Stimulated activated CD4-positive, alpha-beta T cell treated with anti-CD3 and anti-CD28 coated beads, Interleukin-15, amount 100 ng/mL, for 24 hours (primary cell): Measurements from ENCODE around the gene EXOC3L2.
"Not testable (repeated sequence)": the region's sequence is repeated elsewhere in the genome, so short reads cannot be mapped to it uniquely, and the experiment has no call there.

Experiments used
- DNase-seq: peaks from one replicate; pipeline ENCODE4 v3.0.0-alpha.2; 2020

EXOC3L2 gene

DNA sequence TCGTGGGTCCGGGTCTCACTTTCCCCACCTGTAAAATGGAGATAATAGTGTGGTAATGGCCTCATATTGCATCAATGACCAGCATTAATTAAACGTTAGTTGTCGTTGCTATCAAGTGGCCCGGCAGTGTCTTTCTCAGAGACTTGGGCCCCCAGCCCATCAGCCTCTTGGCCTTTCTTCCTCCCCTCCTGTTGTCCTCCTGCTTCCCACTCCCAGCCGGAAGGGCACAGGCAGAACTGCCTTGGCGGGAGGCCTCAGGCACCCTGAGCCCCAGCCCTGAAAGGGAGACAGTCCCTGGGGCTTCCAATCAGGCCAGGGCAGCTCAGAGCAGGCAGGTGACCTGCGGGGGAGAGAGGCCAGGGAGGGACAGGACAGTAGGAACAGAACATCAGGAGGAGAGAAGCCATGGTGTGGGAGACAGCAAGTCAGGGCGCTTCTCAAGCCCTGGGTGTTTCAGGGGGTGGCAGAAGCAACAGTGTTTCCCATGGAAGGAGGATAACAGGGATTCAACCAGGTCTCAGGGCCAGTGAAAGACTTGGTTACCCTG lies 10.5 kb upstream of the EXOC3L2 start:
- DNase-seq = no peak

DNA sequence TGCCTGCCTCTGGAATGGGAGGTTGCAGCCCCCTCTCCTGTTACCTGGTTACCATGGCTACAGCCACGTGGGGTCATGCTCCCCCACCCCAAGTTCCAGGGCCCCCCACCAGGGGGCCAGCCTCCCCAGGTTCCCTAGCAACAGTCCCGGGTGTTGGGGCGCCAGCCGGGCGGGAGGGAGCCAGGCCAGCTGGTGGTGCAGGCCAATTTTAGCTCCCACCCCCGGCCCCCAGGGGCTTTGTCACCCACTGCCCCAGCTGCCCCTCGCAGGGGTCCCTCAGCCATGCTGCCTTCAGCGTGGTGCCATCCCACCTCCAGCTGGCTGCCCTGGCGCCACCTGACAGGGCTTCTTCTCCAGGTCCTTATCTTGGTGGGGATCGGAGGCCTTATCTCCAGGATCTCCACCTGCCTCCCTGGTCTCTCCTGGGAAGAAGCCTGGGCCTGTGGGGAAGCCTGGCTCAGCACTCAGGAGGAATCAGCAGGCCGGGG lies 8.9 kb upstream of the EXOC3L2 start:
- no peak for DNase-seq

DNA sequence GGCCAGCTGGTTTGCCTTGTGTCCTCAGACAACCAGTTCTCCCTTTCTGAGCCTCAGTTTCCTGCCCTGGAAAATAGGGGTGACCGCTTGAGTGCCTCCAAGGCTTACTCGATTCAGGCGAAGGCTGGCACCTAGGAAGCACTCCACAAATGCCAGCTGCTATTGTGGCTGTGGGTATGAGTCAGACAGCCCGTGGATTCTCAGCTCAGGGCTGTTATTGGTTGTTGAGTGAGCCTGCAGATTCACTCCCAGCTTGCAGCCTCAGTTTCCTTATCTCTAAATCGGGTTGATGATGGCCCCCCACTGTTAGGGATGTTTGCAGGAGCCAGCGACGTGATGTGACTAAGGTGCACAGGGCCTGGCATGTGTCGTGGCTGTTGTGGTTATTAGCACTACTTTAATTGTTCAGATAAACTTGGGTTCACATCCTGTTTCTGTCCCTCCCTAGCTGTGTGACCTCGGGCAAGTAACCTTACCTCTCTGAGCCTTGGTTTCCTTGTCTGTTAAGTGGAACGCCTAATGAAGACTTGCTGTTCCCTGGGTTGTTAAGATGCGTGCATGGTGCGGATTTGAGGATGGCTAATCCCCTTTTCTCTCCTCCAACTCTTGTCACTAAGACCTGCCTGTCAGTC lies 8.3 kb upstream of the EXOC3L2 start:
- DNase-seq = peak; percentile 23

DNA sequence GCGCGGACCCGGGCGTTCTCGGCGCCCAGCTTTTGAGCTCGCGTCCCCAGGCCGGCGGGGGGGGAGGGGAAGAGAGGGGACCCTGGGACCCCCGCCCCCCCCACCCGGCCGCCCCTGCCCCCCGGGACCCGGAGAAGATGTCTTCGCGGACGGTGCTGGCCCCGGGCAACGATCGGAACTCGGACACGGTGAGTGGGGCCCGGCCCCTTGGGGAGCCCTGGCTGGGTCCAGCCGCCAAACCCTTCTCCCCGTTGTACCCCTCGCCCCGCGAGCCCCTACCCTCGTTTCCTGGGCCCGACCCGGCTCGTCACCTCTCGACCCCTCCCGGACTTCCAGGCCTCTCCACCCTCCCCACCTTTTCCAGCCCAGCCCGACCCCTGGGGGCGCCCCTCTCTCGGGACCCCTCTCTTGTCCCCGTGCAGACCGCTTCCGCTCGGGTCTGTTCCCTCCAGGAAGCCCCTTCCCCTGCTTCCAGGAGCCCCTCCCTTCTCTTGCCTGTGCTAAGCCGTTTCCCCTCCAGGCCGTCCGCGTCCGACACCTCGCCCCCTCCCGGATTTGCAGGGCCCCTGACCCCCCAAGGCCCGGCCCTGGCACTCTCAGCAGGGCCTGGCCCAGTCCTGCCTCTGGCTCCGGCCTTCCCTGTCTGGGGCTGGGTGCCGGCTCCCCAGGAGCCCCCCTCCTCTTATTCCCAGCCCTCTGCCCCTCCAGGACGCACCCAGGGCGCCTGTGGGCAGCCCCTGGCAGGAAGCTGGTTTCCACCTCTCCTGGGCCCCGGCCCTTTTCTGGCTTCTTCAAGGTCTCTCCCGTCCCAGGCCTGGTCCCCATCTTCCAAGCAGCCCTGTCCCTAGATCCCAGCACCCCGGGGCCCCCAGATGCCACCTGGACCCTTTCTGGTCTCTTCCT lies 6.5 kb upstream of the EXOC3L2 start:
- DNase-seq = peak; percentile 30

DNA sequence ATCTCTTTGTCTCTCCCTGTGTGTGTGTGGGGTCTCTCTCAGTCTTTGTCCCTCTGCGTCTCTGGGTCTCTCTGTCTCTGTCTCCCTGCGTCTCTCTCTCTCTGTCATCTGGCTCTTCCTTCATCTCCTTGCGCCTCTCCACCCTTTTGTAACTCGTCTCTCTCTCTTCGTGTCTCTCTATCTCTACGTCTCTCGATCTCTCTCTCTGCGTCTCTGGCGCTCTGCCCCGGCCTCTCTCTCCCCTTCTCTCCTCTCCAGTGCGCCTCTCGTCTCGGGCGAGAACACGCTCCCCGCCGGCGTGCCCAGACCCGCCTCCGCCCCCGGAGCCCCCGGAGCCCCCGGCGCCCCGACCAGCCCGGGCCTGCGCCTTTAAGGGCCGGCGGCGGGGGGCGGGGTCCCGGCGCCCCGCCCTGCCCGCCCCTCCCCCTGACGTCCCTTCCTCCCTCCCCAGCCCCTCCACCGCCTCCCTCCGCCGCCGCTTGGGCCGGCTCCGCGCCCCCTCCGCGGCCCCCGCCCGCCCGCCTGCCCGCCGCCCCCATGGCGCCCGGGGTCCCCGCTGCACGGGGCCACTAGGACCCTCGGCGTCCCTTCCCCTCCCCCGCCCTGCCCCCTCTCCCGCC lies 5.7 kb upstream of the EXOC3L2 start, which contains the start of gene MARK4:
MARK4 (plus strand) TSS at position 440 of the 620 bp plus-strand sequence. CDS start 318 bp downstream, outside the sequence.
- peak; percentile 66 for DNase-seq

DNA sequence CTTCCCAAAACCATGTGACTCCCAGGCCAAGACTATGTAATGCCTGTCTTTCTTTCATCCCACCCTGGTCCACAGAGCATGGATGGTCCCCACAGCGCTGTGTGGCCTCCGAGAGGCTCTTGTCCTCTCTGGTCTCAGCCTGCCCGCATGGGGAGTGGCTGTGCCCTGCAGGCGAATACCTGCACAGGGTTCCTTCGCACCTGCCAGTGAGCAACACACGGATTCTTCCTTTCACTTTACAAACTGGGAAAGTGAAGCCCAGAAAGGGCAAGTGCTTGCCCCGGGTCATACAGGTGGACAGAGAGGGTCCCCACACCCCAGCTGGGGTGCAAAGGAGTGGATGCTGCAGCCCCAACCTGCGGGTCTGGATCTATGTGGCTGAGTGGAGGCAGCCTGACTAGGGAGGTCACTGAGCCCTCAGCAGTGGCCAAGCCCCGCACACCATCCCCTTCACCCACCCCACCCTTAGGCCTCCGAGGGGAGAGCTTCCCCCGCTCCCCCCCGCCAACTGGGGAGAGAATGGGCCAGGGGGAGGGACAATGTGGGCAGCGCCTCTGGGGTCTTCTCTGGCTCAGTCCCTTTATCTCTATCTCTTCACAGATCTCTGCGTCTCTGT lies 5.1 kb upstream of the EXOC3L2 start:
- DNase-seq = no peak

DNA sequence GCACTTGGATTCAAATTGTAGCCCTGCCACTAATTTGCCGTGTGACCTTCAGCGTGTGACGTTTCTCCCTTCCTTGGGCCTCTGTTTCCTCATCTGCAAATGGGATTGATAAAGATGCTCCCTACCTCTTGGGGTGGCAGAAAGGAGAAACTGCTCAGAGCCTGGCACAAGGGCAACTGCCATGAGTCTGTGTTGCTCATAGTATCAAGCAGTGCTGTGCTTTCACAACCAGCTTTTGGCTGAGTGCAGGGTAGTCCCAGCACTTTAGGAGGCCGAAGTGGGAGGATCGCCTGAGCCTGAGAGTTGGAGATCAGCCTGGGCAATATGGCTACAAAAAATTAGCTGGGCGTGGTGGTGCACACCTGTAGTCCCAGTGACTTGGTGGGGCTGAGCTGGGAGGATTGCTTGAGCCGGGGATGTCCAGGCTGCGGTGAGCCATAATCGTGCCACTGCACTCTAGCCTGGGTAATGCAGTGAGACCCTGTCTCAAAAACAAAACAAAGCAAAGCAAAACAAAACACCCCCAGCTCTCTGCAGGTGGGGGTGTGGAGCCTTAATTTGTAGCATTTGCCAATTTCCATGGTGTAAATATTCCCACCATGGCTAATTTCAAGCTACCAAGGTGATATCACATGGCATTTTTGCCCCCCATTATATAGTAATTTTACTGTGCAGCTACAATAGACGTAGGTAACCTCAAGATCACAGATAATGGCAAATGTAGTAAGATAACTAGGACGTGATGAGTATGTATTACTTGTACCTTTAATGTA lies 4.2 kb upstream of the EXOC3L2 start:
- DNase-seq = no peak

DNA sequence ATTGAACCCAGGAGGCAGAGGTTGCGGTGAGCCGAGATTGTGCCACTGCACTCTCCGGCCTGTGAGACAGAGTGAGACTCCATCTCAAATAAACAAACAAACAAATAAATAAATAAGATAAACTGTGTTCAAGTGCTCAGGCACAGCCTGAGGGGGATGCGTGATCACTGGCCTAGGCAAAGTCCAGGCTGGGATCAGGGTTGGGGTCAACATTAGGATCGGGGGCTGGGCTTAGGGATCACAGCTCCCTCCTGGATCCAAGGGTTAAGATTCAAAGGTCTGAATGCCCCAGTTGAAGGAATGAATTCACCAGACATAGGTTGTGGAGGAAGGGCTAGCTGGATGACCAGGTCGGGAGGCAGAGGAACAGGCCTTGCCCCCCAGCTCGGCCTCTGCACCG lies 1.9 kb upstream of the EXOC3L2 start:
- no peak for DNase-seq

DNA sequence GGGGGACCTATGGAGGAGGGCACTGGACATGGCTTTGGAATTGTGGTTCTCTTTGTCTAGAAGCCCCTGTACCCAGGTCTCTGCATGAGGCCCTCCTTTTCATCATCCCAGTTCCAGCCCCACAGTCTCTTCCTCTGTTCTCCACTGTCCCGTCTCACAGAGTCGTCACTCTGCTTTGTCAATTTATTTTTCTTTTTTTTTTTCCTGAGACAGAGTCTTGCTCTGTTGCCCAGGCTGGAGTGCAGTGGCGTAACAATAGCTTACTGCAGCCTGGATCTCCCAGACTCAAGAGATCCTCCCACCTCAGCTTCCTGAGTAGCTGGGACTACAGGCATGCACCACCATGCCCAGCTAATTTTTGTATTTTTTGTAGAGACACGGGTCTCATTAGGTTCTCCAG lies 619 bp upstream of the EXOC3L2 start:
- DNase-seq = no peak

DNA sequence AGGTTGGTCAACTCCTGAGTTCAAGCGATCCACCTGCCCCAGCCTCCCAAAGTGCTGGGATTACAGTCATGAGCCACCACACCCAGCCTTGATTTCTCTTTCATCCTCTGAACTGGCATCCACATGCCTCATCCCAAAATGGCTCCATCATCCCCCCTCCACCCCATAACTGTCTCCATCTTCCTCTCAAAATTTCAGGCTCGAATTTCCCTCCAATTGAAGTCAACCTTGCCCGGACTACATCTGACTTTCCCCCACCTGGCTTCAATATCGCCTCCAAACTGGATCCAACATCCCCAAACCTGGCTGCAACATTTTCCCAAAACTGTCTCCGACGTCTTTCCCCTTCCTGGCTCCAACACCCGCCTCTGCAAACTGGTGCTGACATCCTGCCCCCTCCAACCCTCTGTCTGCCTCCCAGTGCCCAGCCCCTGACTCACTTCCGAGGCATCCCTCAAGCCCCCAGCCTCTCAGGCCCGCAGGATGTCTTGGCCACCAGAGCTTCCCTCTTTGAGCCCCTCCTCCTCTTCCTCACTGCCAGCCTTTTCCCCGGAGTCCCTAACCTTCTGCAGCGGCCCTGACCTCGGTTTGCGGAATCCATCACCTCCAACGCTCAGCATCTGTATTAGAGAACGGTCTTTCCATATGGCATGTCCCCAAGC lies 943 bp downstream of the EXOC3L2 start:
- DNase-seq = no peak

DNA sequence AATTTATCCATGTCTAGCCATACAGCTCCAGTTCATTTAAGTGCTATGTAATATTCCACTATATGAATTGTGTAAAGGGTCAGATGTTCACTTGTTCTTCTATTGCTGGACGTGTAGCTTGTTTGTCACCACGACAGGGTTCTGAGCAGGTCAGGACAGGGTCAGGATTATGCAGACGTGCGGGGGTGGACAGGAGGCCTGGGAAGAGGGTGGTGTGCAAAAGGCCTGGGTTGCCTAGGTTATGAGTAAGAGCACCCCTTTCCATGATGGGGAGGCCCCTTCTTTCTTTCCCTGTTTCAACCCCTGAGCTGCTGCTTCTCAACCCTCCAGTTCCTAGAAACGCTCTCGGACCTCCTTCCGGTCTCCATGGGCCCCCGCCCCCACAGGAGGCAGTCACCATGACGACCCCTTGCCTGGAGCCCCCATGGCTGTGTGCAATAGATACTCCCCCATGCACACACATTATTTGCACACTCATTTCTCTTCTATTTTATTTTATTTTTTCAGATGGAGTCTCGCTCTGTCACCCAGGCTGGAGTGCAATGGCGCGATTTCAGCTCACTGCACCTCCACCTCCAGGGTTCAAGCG lies 2.0 kb downstream of the EXOC3L2 start:
- no peak for DNase-seq

DNA sequence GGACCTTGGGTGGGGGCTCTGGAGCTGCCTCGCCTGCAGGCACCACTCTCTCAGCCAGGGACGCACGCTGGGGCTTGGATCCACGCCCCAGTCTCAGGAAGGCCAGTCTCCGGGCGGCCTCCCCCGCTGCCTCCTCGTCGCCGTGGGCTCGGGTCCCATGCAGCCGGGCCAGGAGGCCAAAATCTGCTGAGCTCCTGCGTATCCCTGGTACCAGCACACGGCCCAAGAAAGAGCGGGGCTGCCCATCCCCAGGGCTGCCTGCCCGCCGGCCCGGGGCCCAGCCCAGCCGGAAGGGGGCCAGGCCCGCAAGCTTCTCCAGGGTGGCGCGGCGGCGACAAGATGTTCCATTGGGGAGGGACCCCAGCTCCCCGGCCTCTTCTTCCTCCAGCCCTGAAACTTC lies 6.7 kb downstream of the EXOC3L2 start:
- DNase-seq = no peak

DNA sequence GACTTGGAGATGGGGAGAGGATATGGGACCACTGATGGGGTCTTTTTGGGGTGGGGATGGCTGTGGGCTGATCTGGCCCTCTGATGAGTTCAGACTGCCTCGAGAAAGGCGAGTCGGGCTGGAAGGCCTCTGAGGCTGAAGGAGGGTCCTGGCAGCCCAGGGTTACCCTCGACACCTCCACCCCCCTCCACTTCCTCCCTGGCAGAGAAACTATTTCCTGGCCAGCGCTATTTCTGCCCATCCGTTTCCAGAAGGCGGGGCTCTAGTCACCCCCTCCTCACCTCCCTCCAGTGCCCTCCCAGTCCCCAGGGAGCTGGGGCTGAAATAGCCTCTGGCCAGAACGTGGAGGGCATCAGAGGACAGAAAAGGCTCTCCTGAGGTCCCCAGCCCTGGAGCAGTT lies 9.7 kb downstream of the EXOC3L2 start:
- no peak for DNase-seq

DNA sequence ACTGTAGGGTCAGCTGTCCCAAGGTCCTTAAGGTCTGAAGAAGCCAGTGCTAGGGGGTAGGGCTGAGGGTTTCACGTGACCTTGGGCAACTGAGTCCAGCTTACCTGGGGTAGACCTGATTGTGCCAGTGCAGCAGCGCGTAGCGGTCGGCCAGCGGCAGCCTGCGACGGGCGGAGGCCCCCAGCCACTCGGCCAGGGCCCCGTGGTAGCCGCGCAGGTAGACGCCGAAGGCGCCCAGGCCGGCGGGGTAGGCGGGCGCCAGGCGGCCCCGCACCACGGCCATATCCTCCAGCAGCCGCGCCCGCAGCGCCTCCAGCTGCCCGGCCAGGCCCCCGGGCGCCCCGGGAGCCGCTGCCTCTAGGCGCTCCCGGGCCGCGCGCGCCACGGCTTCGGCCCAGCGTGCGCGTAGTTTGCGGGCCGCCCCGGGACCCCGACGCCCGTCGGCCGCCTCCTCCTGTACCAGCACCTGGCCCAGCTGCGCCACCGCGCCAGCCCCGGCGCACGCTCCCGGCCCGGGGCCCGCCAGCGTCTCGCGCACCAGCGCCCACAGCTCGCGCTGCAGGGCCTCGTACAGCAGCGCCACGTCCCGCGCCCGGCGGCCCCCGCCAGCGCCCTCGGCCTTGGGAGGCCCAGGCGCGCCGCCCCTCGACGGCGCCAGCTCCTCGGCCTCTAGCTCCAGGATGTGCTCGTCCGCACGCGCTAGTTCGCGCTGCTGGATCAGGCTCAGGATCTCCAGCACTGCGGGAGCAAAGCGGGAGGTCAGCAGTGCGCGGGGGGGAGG lies 10.9 kb downstream of the EXOC3L2 start:
- DNase-seq = no peak

DNA sequence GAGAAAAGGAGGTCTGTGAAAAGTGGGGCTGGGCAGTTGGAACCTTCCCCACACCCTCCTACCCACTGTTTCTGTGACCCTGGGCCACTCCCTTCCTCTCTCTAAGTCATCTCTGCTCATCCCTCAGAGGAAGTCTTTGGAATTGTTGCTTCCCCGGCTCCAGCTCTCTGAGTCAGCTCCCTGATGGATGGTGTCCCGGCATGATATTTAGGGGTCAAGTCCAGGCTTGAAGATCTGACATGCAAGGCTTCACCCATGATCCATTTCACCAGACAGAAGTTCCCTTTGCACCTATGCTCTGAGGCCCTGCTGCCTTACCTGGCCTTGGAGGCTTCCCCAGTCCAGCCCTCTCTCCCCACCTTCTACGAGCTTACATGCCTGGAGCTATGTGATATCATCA lies 13.3 kb downstream of the EXOC3L2 start:
- no peak for DNase-seq

DNA sequence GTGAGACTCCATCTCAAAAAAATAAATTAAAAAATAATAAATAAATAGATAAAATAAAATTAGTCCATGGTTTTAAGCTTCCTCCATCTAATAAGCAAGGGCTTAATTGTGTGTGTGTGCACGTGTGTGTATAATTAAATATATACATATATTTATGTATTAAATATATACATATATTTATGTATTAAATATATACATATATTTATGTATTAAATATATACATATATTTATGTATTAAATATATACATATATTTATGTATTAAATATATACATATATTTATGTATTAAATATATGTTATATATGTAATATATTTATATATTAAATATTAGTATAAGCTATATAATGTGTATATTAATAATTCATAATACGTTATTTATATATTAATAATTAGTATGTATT lies 16.2 kb downstream of the EXOC3L2 start:
- DNase-seq = not testable (repeated sequence)

DNA sequence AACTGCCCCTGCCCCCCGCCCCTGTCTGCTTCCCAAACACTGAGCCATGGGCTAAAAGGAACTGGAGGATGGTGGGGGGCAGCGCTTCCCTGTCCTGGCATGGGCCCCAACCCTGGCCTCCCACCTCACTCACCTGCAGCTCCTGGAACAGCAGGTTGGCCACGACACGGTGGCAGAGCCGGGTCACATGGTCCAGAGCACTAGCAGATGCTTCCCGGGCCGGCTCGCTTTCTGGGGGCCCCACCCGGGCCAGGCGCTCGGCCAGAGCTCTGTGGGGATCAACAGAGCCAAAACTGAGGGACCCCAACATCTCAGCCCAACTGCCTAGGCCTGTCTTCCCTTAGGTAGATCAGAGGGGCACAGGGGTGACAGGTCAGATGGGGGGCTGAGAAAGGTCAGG lies 20.6 kb downstream of the EXOC3L2 start:
- DNase-seq = no peak

DNA sequence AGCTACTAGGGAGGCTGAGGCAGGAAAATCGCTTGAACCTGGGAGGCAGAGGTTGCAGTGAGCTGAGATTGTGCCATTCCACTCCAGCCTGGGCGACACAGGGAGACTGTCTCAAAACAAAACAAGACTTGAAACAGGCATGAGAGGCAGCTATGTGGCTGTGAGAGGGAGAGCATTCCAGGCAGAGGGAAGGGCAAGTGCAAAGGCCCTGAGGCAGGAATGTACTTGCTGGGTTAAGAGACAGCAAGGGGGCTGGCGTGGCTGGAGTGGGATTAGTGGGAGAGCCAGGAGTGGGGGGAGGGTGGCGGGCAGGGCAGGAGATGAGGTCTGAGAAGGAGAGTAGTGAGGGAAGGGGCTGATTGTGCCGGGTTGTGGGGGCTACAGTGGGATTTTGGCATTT lies 21.3 kb downstream of the EXOC3L2 start:
- DNase-seq = no peak

DNA sequence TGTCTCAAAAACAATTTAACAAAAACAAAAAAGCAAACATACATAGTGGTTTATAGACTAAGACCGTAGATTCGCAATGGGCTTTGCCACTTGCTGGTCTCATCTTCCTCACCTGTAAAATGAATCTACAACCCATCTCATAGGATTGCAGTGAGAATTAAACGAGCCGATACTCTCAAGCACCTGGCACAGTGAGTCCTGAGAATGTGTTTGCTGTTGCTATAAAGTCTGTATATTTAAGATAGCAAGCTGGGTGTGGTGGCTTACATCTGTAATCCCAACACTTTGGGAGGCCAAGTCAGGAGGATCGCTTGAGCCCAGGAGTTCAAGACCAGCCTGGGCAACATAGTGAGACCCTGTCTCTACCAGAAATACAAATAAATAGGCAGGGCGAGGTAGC lies 22.5 kb downstream of the EXOC3L2 start:
- DNase-seq = no peak
